Motor neuron (in vitro differentiated cells): ENCODE data around the gene AKAP10. TPM values are rescaled to one million over a fixed set of nuclear protein-coding genes. Genes with fewer than 3 reads are reported as not detected.
"Not testable (repeated sequence)": the region's sequence is repeated elsewhere in the genome, so short reads cannot be mapped to it uniquely, and the experiment has no call there.

ENCODE experiments used
- ATAC-seq, 8 experiments: fragments of 200-7000 bp; cut with Tn5 transposase; replicated peaks in 6 of 8; 2 replicates each; pipeline ENCODE4 v1.8.0; 2021; ENCODE audit warnings: mild to moderate bottlenecking in 8 of 8, moderate library complexity in 8 of 8
- H3K27ac ChIP-seq, 2 donors: fragments of 250-450 bp; sonication (Bioruptor Pico); 2 replicates each; pipeline ENCODE4 v1.9.0; 2021; ENCODE audit warnings: antibody characterized with exemption in 2 of 2, mild to moderate bottlenecking in 2 of 2, moderate library complexity in 1 of 2
- H3K4me1 ChIP-seq, 2 donors: fragments of 250-450 bp; sonication (Bioruptor Pico); replicated peaks in 1 of 2; 2 replicates each; pipeline ENCODE4 v1.6.1; 2021; ENCODE audit warnings: antibody characterized with exemption in 2 of 2, mild to moderate bottlenecking in 2 of 2, moderate library complexity in 1 of 2
- H3K4me3 ChIP-seq, 5 donors: fragments of 250-450 bp; sonication (Bioruptor Pico); 2 replicates each; pipeline ENCODE4 v1.9.0; 2021; ENCODE audit warnings: antibody characterized with exemption in 5 of 5, mild to moderate bottlenecking in 5 of 5, moderate library complexity in 4 of 5
- WGBS, 10 experiments: fragments of 450-650 bp; shearing (Covaris generic); methylation state at CpG; one replicate each; pipeline ENCODE4 v1.0.0; 2022; 5-methylcytosine and 5-hydroxymethylcytosine counted together
- in situ Hi-C, 9 experiments: fragments of 400-800 bp; cut with MboI; loops; one replicate each; pipeline ENCODE4 v1.15.0; 2021; ENCODE audit warnings: low sequenced_read_pairs in 9 of 9, low pct_unique_long_range_greater_than_20kb in 2 of 9; ENCODE audit not compliant: unreplicated experiment in 9 of 9
- total RNA-seq, 8 experiments: library from RNA; unstranded; fragments of 300-600 nt; gene quantifications; 2 replicates each; pipeline versions ENCODE4 v1.2.3 to v1.2.4, GENCODE V29; 2022

AKAP10 gene
- total RNA-seq, 8 experiments from 2014 or later, result 14.2 to 53.2 (median 19.1) TPM

DNA sequence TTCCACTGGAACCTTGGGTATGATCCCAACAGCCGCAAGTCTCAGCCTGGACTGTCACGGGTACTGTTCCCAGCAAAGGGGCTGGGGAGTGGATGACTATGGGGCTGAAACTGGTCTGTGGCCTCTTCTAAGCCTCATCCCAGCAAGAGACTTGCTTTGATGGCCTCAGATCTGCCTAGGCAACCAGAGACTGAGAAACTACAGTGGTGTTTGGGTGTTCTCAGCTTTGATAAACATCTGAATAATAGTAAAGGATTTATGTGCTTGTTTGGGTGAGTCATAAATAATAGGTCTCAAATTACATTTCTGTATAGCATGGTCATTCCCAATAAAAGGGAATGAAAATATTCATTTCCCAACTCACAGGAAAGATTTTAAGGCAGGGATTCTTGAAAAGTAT lies 79.7 kb downstream of the AKAP10 start:
- 33 to 94% (median 70%) methylated on average over 1 to 2 of the region's 2 CpGs; no CpG with 5 or more reads in 5 of the 10 experiments for WGBS, 10 experiments
- H3K27ac ChIP-seq, result no peak overlapping the region
- in situ Hi-C loops, result no loop called here
- no peaks in the 10 kb centered on the region for H3K4me1 ChIP-seq
- peak in 6 of 8 experiments; percentile 30 to 87 (median 80) for ATAC-seq
- no peak overlapping the region for H3K4me3 ChIP-seq

DNA sequence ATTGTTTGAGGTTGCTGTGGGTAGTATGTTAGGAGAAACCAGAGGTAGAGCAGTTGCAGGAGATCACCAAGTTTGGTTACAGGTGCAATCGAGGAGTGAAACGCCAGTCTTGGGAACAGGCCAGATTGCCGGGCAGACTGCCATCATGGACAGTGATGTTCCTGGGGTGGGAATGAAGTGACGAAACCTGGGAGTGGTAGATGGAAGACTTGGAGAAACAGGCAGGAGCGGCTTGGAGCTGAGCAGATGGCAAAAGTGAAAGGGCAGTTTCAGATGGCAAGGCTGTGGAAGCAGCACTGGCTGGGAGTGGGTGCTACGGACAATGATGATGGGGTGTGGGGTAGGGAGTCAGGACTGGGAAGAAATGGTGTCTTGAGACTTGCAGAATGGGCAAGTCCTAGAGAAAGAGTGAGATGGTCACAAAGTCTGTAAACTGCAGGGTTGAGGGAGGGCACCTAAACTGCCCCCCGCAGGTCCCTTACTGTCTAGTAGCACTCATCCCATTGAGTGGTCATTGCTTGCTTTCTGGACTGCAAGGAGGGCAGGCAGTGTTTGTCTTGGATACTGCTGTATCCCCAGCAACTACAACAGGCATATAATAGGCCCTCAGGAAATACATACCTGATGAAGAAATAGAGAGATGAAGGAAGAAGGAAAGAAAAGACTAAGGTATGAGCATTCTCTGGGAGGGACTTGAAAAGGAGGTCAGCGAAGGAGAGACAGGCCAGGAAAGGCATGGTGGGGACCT lies 80.4 kb downstream of the AKAP10 start:
- H3K4me3 ChIP-seq, result no peak overlapping the region
- peak in 4 of 8 experiments; percentile 9 to 39 (median 11) for ATAC-seq
- in situ Hi-C loops, result no loop called here
- 60 to 100% (median 90%) methylated on average over 1 to 6 of the region's 8 CpGs; no CpG with 5 or more reads in 3 of the 10 experiments for WGBS, 10 experiments
- no peak overlapping the region for H3K27ac ChIP-seq
- no peaks in the 10 kb centered on the region for H3K4me1 ChIP-seq

DNA sequence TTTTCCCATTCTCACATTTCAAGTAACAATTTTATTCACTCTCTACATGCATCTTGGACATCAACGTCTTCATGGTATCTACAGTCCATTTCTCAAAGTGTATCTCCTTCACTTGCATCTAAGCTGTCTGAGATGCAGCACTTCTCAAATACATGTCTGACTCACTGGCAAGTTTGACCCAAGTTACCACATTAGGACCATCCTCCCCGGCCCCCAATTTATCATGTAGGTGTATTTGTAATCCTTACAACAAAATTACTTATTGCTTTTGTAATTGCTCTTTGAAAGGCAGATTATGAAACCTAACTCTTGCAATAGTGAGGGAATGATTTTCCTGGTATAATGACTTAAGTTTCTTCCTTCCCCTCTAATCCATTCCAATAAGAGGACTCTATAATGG lies 80.9 kb downstream of the AKAP10 start:
- WGBS, 10 experiments, result 29 to 100% (median 100%) methylated on average over 1 to 2 of the region's 2 CpGs; no CpG with 5 or more reads in 2 of the 10 experiments
- in situ Hi-C loops, result no loop called here
- H3K4me1 ChIP-seq, result no peaks in the 10 kb centered on the region
- ATAC-seq, result no peak
- no peak overlapping the region for H3K4me3 ChIP-seq
- H3K27ac ChIP-seq, result no peak overlapping the region

DNA sequence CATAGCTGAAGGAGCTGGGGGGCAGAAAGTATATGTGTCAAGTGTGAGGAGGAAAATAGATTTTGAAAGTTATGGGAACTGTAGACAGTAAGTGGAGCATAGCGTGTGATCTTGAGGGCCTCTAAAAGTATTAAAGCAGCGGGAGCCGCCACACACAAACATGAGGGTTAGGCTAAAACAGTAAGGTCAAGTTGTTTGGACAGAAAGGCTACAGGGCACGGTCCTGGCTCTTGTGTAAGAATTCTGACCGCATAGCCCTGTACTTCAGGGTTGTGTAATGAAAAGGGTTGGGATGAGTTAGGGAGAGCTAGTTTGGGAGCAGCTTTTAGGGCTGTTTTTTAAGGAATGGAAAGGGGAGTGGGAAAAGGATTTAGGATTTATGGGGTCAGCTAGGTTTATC lies 87.1 kb downstream of the AKAP10 start:
- WGBS, 10 experiments, result 33 to 100% (median 94%) methylated on average over 1 to 5 of the region's 5 CpGs; no CpG with 5 or more reads in 3 of the 10 experiments
- H3K4me3 ChIP-seq, H3K4me1 ChIP-seq, in situ Hi-C loops, ATAC-seq, H3K27ac ChIP-seq: not testable (repeated sequence)

DNA sequence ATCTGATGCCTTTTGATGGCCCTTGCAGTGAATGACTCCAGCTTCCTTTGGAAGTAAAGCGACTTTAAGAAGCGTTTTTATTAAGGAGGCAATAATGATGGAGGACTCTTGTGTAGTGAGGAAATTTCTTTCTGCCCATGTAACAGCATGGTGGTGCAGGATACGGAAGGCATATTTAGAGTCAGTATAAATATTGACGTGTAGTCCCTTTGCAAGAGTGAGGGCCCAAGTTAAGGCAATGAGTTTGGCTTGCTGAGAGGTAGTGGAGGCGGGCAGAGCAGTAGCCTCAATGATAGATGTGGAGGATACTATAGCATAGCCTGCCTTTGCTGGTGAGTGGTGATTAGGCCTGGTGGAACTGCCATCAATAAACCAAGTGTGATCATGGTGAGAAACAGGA lies 87.6 kb downstream of the AKAP10 start:
- in situ Hi-C loops, ATAC-seq, H3K4me1 ChIP-seq, H3K27ac ChIP-seq, H3K4me3 ChIP-seq: not testable (repeated sequence)
- WGBS, 10 experiments, result 40 to 95% (median 80%) methylated on average over 1 to 3 of the region's 5 CpGs; no CpG with 5 or more reads in 3 of the 10 experiments

DNA sequence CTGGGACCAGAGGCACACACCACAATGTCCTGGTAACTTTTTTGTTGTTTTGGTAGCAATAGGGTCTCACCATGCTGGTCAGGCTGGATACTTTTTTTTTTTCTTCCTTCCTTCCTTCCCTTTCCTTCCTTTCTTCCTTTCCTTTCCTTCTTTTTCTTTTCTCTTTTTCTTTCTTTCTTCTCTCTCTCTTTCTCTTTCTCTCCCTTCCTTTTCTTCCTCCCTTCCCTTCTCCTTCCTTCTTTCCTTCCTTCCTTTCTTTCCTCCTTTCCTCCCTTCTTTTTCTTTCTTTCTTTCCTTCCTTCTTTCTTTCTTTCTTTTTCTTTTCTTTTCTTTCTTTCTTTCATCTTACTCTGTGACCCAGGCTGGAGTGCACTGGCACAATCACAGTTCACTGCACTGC lies 91.5 kb downstream of the AKAP10 start:
- ATAC-seq, result no peak
- H3K27ac ChIP-seq, result no peak overlapping the region
- no peaks in the 10 kb centered on the region for H3K4me1 ChIP-seq
- in situ Hi-C loops, result no loop called here
- no peak overlapping the region for H3K4me3 ChIP-seq

DNA sequence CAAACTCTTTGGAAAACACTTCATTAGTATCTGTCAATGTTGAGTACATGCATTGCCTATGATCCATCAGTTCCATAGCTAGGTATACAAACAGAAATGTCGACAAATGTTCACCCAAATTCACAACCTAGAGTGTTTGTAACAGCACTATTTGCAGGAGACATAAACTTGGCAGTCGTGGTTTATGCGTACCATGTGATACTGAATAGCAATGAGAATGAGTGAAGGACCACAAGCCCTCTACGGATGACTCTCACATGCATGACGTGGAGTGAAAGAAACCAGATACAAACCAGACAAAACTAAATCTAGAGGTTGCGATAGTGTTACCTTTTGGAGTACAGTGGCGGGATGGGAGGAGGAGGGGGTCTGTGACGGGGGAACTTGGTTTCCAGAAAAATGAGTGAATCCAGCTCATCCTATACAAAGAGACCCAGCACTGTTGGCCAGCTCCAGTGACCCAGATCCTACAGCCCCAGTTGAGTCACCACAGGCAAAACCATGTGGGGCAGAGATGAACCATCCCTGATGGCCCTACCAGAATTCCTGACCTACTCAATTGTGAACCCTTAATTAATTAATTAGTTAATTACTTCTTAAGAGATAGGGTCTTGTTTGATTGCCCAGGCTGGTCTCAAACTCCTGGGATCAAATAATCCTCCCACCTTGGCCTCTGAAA lies 94.0 kb downstream of the AKAP10 start:
- H3K4me3 ChIP-seq, result no peak overlapping the region
- WGBS, 10 experiments, result 72 to 100% (median 87%) methylated on average over 1 to 7 of the region's 8 CpGs; no CpG with 5 or more reads in 1 of the 10 experiments

DNA sequence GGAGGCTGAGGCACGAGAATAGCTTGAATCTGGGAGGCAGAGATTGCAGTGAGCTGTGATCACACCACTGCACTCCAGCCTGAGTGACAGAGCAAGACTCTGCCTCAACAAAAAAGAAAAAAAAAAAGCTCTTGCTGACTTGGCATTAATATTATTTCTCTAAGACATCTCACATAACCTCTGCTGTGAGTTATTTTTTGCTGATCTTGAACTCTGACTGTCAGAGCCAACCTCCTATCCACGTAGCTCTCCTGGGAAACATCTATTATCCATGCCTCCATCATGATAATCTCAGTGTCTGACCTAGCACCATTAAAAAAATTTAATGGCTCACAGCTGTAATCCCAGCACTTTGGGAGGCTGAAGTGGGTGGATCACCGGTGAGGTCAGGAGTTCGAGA lies 97.2 kb downstream of the AKAP10 start:
- 40 to 92% (median 69%) methylated on average over 1 to 3 of the region's 4 CpGs for WGBS, 10 experiments

More for the DNA sequence above, 94.0 kb downstream of the AKAP10 start:
- H3K27ac ChIP-seq, result no peak overlapping the region
- no peaks in the 10 kb centered on the region for H3K4me1 ChIP-seq
- in situ Hi-C loops, result no loop called here
- ATAC-seq, result no peak

DNA sequence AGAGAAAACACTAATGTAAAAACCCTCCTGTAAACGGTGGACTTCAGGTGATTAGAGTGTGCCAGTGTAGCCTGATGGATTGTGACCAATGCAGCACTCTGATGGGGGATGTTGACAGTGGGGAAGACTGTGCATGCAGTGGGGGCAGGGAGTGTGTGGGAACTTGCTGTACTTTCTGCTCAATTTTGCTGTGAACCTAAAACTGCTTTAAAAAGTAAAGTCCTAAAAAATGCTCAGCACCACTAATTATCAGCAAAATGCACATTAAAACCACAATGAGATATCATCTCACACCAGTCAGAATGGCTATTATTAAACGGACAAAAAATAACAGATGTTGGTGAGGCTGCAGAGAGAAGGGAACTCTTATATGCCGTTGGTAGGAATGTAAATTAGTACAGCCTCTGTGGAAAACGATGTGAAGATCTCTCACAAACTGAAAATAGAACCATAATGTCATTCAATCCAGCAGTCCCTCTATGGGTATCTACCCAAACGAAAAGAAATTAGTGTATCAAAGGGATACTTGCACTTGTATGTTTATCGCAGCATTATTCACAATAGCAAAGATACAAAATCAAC lies 100.2 kb downstream of the AKAP10 start:
- Histone ChIP-seq H3K27ac (no peak overlapping the region), H3K4me1 (no peaks in the 10 kb centered on the region), H3K4me3 (no peak overlapping the region)
- in situ Hi-C loops, result no loop called here
- 7 to 100% (median 52%) methylated on average over 1 to 6 of the region's 6 CpGs; no CpG with 5 or more reads in 1 of the 10 experiments for WGBS, 10 experiments
- ATAC-seq, result no peak

More for the DNA sequence above, 97.2 kb downstream of the AKAP10 start:
- H3K27ac ChIP-seq, result peak overlapping the region in 1 of 2 donors; percentile 36
- ATAC-seq, result peak in 4 of 8 experiments; percentile 13 to 85 (median 82)
- no peaks in the 10 kb centered on the region for H3K4me1 ChIP-seq
- in situ Hi-C loops, result no loop called here
- H3K4me3 ChIP-seq, result no peak overlapping the region

DNA sequence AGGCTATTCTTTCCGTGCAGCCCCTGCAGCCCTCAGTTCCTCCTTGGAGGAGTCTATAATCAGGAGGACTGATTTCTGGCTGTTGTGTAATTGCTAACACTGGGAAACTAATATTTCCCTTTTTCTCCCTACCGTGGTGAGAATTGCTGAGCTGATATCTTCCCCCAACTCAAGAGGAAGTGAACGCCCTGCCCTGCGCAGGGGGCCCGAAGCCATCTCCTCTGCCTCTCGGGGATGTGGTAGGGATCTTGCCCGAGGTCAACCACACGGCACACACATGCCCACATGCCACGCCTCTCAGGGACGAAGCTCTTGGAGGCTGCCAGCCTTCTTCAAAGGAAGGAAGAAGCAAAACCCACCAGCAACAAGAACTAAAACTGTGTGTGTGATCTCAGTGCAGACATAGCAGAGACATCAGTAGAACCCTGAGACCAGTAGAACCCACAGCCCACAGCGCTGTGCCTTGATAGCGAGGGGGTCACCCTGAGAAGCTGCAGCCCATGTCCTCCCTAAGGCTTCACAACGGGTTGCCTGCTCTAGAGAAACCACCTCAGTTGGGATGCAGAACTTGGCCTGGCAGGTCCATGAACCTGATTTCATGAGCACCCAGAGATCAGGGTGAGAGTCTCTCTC lies 101.0 kb downstream of the AKAP10 start:
- Histone ChIP-seq H3K4me1 (no peaks in the 10 kb centered on the region), H3K4me3 (no peak overlapping the region), H3K27ac (no peak overlapping the region)
- in situ Hi-C loops, result no loop called here
- 56 to 92% (median 80%) methylated on average over 1 to 6 of the region's 13 CpGs; no CpG with 5 or more reads in 2 of the 10 experiments for WGBS, 10 experiments
- ATAC-seq, result no peak

DNA sequence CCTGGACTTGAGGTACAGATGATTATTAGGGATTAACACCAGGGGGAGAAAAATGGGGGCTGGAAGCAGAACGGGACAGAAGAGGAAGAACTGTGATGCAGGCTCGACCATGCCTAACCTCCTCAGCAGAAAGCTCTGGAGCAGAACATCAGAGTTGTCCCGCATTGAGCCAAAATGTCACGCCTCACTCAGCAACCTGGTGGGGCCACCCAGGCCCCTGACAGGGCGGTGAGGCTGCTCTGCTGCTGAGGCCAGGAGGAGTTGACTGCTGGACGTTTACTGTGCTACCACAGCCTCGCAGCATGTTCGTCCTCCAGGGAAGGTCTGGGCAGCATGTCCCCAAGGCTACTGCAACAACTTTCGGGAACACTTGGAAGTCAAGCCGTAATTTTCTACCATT lies 103.4 kb downstream of the AKAP10 start:
- no peaks in the 10 kb centered on the region for H3K4me1 ChIP-seq
- ATAC-seq, result no peak
- 42 to 90% (median 71%) methylated on average over 2 to 6 of the region's 10 CpGs for WGBS, 10 experiments

DNA sequence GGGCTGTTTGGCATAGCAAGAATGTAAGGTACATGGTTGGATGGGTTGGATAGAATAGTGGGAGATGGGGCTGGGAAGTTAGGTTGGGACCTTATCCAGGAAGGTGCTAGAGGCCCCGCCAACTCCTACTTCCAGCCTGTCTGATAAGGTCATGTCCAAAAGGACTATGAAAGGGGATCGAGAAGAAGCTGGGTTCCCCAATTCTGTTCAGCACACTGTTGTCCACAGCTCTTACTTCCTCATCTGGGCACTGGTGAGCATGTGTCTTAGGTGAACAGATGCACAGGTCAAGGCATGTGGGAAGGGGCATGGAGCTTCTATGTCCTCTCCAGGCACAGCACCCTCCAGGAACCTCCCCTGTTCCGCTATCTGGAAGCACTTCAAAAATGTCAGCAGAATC lies 104.3 kb downstream of the AKAP10 start:
- WGBS, 10 experiments, result 39 to 100% (median 93%) methylated on average over 1 to 3 of the region's 3 CpGs; no CpG with 5 or more reads in 3 of the 10 experiments
- Histone ChIP-seq H3K4me1 (peaks cover 0 to 2% of the 10 kb centered on the region in 2 donors), H3K4me3 (no peak overlapping the region), H3K27ac (no peak overlapping the region)
- in situ Hi-C loops, result no loop called here
- no peak for ATAC-seq

More for the DNA sequence above, 103.4 kb downstream of the AKAP10 start:
- Histone ChIP-seq H3K27ac (no peak overlapping the region), H3K4me3 (no peak overlapping the region)
- in situ Hi-C loops, result no loop called here

DNA sequence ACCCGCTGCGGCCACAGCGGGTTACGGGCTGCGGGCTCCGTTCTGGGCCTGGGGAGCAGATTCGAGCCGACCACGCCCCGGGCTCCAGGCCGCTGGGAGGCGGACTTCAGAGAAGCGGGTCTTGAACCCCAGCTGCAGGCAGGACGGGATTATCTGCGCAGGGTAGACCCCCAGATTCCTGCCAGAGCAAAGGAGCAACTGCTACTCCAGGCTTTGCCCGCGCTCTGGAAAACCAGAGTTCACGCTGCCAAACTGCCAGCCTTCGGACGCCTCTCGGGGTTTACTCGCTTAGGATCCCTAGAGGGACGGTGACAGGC lies 109.6 kb downstream of the AKAP10 start:
- Histone ChIP-seq H3K4me1 (peaks cover 11 to 13% of the 10 kb centered on the region in 2 donors), H3K4me3 (peak overlapping the region; percentile 70 to 96 (median 86)), H3K27ac (peak overlapping the region; percentile 81 to 86)
- WGBS, 10 experiments, result 33 to 100% (median 87%) methylated on average over 1 to 6 of the region's 23 CpGs; no CpG with 5 or more reads in 7 of the 10 experiments
- no peak for ATAC-seq
- in situ Hi-C loops, result no loop called here
